ENCODE measurements around the gene NEK7.

GRCh38 chr1:198300451-198300850 lies 143.7 kb downstream of the NEK7 start:
- TF ChIP-seq POLR2A (IDR thresholded peaks at IDR 0.05) (no peak), CTCF (IDR thresholded peaks at IDR 0.05) (no peak)

All from lower leg skin (tissue), 3 donors.